Upper lobe of left lung (tissue), 6 donors: Measurements from ENCODE around the gene RAD21L1. TPM values are rescaled to one million over a fixed set of nuclear protein-coding genes. Genes with fewer than 3 reads are reported as not detected.

Experiments used
- ATAC-seq, 2 donors: fragments of 200-7000 bp; cut with Tn5 transposase; one replicate each; pipeline ENCODE4 v1.9.1; 2022; ENCODE audit warnings: mild to moderate bottlenecking in 2 of 2, moderate library complexity in 2 of 2; ENCODE audit not compliant: low FRiP score in 2 of 2
- DNase-seq, 2 donors: peaks; one replicate each; pipeline ENCODE4 v3.0.0-alpha.2; 2019 to 2020
- H3K27ac ChIP-seq, 4 donors: fragments of 200-600 bp; sonication (generic); one replicate each; pipeline ENCODE4 v1.5.1; 2016 to 2019
- H3K27me3 ChIP-seq, 4 donors: fragments of 200-600 bp; sonication (generic); one replicate each; pipeline ENCODE4 v1.5.1; 2017 to 2019
- H3K36me3 ChIP-seq, 4 donors: fragments of 200-600 bp; sonication (generic); one replicate each; pipeline ENCODE4 v1.5.1; 2016 to 2019
- H3K4me1 ChIP-seq, 4 donors: fragments of 200-600 bp; sonication (generic); one replicate each; pipeline ENCODE4 v1.5.1; 2018 to 2019
- H3K4me3 ChIP-seq, 4 donors: fragments of 200-600 bp; sonication (generic); one replicate each; pipeline ENCODE4 v1.5.1; 2017 to 2019; ENCODE audit warnings: mild to moderate bottlenecking in 2 of 4, moderate library complexity in 1 of 4
- H3K9me3 ChIP-seq, 4 donors: fragments of 200-600 bp; sonication (generic); one replicate each; pipeline ENCODE4 v1.5.1; 2018 to 2019
- CTCF ChIP-seq, 6 experiments: fragments of 450-650 bp in 4 of 6; fragments of 200-600 bp in 2 of 6; sonication (generic) in 2 of 6; IDR thresholded peaks; one replicate each; pipeline ENCODE4 v1.5.1; 2016 to 2019; ENCODE audit warnings: antibody characterized with exemption in 6 of 6
- EP300 ChIP-seq, 4 donors: sonication (generic); formaldehyde crosslinking; IDR thresholded peaks; one replicate each; pipeline ENCODE4 v1.5.1; 2017; ENCODE audit warnings: antibody characterized with exemption in 4 of 4, control low read depth in 2 of 4
- POLR2A ChIP-seq, 4 donors: fragments of 450-650 bp; IDR thresholded peaks; one replicate each; pipeline ENCODE4 v1.5.1; 2016 to 2017; ENCODE audit warnings: antibody characterized with exemption in 4 of 4, mild to moderate bottlenecking in 2 of 4
- POLR2AphosphoS5 ChIP-seq, 2 donors: sonication (generic); formaldehyde crosslinking; IDR thresholded peaks; one replicate each; pipeline ENCODE4 v1.5.1; 2017; ENCODE audit warnings: antibody characterized with exemption in 2 of 2
- WGBS, 2 donors: methylation state at CpG; one replicate each; pipeline ENCODE4 v1.1.5; 2017 to 2018; 5-methylcytosine and 5-hydroxymethylcytosine counted together
- total RNA-seq, 6 donors: library from RNA; depleted of rRNA in 4 of 6; stranded (reverse); fragments of >200 nt in 4 of 6; gene quantifications; one replicate each; pipeline versions ENCODE4 v1.1.0 to v1.2.1, GENCODE V29; 2016 to 2021
- donor health status: DM: no; HTN: no; CAD: no; lungs with moderate emphysema.
- donor health status: DM: no; HTN: yes; CAD: no; lungs with severe emphysema.

Gene RAD21L1
- total RNA-seq, 6 donors from 2014 or later = not detected

DNA sequence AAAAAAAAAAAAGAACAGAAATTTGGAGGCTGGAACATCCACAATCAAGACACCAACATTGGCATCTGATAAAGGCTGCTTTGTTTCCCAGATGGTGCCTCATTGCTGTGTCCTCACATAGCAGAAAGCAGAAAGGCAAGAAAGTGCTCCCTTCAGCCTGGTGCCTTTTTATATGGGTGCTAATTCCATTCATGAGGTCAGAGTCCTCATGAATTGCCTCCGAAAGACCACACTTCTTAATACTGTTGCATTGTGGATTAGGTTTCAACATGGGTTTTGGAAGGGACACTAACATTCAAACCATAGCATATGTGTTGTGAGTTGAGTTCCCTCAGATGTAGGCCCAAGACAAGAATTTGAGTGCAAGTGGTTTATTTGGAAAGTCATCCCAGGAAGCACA lies 30.6 kb upstream of the RAD21L1 start:
- H3K4me3 ChIP-seq = no peak overlapping the region
- no peak for TF ChIP-seq POLR2AphosphoS5 (IDR thresholded peaks at IDR 0.05)
- no peak for TF ChIP-seq EP300 (IDR thresholded peaks at IDR 0.05)
- no peak for TF ChIP-seq POLR2A (IDR thresholded peaks at IDR 0.05)
- no peak for TF ChIP-seq CTCF (IDR thresholded peaks at IDR 0.05)
- H3K36me3 ChIP-seq = no peaks in the 10 kb centered on the region
- WGBS, 2 donors = 91% methylated on average over 1 of the region's 1 CpG
- ATAC-seq (no peak), DNase-seq (no peak)
- no peak overlapping the region for H3K27ac ChIP-seq
- H3K4me1 ChIP-seq = peaks cover 0 to 5% (median 3%) of the 10 kb centered on the region in 4 donors
- H3K27me3 ChIP-seq = no peaks in the 10 kb centered on the region
- no peaks in the 10 kb centered on the region for H3K9me3 ChIP-seq

DNA sequence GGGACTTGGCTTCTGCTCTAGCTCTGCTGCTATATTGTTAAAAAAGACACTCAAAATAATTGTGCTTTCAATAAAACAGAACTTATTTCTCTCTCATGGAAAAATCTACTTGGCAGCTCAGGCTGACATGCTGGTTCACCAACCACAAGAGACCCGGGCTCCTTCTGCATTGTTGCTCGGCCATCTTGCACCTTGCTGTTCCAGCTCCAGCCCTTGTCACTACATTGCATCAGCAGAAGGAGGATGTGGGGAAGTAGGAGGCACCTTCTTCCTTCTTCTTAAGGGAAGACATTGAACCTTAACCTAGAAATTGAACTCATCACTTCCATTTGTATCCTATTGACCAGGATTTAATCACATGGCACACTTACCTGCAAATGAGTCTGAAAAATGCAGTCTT lies 29.2 kb upstream of the RAD21L1 start:
- Histone ChIP-seq H3K27ac (no peak overlapping the region), H3K36me3 (no peaks in the 10 kb centered on the region), H3K4me1 (peaks cover 0 to 5% (median 4%) of the 10 kb centered on the region in 4 donors), H3K9me3 (no peaks in the 10 kb centered on the region), H3K27me3 (no peaks in the 10 kb centered on the region), H3K4me3 (no peak overlapping the region)
- TF ChIP-seq CTCF (IDR thresholded peaks at IDR 0.05) (no peak), POLR2A (IDR thresholded peaks at IDR 0.05) (no peak), EP300 (IDR thresholded peaks at IDR 0.05) (no peak), POLR2AphosphoS5 (IDR thresholded peaks at IDR 0.05) (no peak)
- 81 to 94% methylated on average over 2 of the region's 2 CpGs for WGBS, 2 donors
- DNase-seq = no peak
- ATAC-seq = no peak

DNA sequence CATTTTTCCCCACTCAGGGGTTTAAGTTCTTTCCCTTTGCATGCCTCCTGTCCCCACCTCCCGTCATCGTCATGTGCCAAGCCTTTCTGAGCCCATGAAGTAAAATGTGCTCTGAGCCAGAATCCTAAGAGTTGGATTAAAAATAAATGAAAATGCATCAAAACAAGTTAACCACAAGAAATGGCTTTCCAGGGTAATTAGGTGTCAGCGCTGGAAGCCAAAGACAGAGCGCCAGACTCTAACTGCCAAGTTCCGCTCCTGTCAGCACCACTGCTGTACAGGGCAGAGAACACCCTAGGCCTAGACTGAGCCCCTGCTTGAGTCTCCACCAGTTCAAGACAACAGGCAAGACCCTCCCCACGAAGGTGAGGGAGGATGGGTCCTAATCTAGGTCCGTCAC lies 28.0 kb upstream of the RAD21L1 start:
- WGBS, 2 donors = 66 to 71% methylated on average over 7 of the region's 7 CpGs
- H3K27me3 ChIP-seq = no peaks in the 10 kb centered on the region
- H3K4me3 ChIP-seq = no peak overlapping the region
- DNase-seq = no peak
- H3K9me3 ChIP-seq = no peaks in the 10 kb centered on the region
- no peak for ATAC-seq
- peak overlapping the region in 2 of 4 donors; percentile 24 to 35 for H3K27ac ChIP-seq
- no peaks in the 10 kb centered on the region for H3K36me3 ChIP-seq
- H3K4me1 ChIP-seq = peaks cover 0 to 5% (median 4%) of the 10 kb centered on the region in 4 donors
- TF ChIP-seq POLR2AphosphoS5 (IDR thresholded peaks at IDR 0.05) (peak in 1 of 2 donors; percentile 13), CTCF (IDR thresholded peaks at IDR 0.05) (no peak)

DNA sequence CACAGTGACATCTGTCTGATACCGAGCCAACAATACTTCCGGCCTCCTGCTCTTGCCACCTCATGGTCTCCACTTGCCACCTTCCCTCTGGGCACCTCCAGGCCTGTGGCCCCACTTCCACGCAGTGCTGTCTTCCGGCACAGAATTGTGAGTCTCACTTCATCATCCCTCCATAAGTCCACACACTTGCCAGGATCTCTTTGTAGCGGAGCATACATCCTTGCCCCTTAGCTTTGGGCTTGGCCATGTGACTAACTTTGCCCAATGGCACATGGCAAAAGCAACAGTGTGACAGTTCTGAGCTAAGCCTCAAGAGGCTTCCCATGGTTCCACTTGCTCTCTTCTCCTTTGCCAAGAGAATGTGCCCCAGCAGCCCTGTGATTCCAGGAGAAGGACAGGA lies 27.1 kb upstream of the RAD21L1 start:
- H3K4me3 ChIP-seq = no peak overlapping the region
- whole genome bisulfite sequencing, 2 donors = 79 to 88% methylated on average over 5 of the region's 5 CpGs
- TF ChIP-seq EP300 (IDR thresholded peaks at IDR 0.05) (no peak), POLR2AphosphoS5 (IDR thresholded peaks at IDR 0.05) (no peak), CTCF (IDR thresholded peaks at IDR 0.05) (no peak), POLR2A (IDR thresholded peaks at IDR 0.05) (no peak)
- no peaks in the 10 kb centered on the region for H3K27me3 ChIP-seq
- DNase-seq (no peak), ATAC-seq (no peak)
- no peaks in the 10 kb centered on the region for H3K36me3 ChIP-seq
- H3K4me1 ChIP-seq = peaks cover 0 to 9% (median 6%) of the 10 kb centered on the region in 4 donors
- H3K9me3 ChIP-seq = no peaks in the 10 kb centered on the region
- H3K27ac ChIP-seq = peak overlapping the region; percentile 32 to 77 (median 60)

- ATAC-seq = no peak
- TF ChIP-seq POLR2AphosphoS5 (IDR thresholded peaks at IDR 0.05) (no peak), EP300 (IDR thresholded peaks at IDR 0.05) (no peak), CTCF (IDR thresholded peaks at IDR 0.05) (no peak), POLR2A (IDR thresholded peaks at IDR 0.05) (no peak)
Observed at GRCh38 chr20:1199212-1199873, 26.5 kb upstream of the RAD21L1 start.

More at GRCh38 chr20:1199212-1199873, 26.5 kb upstream of the RAD21L1 start:
- Histone ChIP-seq H3K4me3 (no peak overlapping the region), H3K27me3 (no peaks in the 10 kb centered on the region), H3K36me3 (no peaks in the 10 kb centered on the region), H3K4me1 (peaks cover 0 to 11% (median 9%) of the 10 kb centered on the region in 4 donors), H3K9me3 (no peaks in the 10 kb centered on the region), H3K27ac (peak overlapping the region; percentile 60 to 77 (median 64))
- DNase-seq = no peak
- WGBS, 2 donors = 70 to 71% methylated on average over 7 of the region's 7 CpGs
